ENCODE results near the gene BTC. TPM values are rescaled to one million over a fixed set of nuclear protein-coding genes. Genes with fewer than 3 reads are reported as not detected.
"Not testable (repeated sequence)": the region's sequence is repeated elsewhere in the genome, so short reads cannot be mapped to it uniquely, and the experiment has no call there.

The BTC gene
- total RNA-seq, 1 donor from 2014 or later, result 0.25 TPM

GRCh38 chr4:74822603-74823002 lies 28.3 kb upstream of the BTC start:
- no peak overlapping the region for H3K4me3 ChIP-seq
- no peaks in the 10 kb centered on the region for H3K27me3 ChIP-seq (ENCODE audit: low read depth)
- intact Hi-C loops (cut with micrococcal nuclease), result no loop called here
- H3K27ac ChIP-seq (replicated peaks), result no peak overlapping the region
- no peaks in the 10 kb centered on the region for H3K4me1 ChIP-seq
- no peak for DNase-seq
- H3K9me3 ChIP-seq (replicated peaks), result no peaks in the 10 kb centered on the region
- TF ChIP-seq, protein P1, sequence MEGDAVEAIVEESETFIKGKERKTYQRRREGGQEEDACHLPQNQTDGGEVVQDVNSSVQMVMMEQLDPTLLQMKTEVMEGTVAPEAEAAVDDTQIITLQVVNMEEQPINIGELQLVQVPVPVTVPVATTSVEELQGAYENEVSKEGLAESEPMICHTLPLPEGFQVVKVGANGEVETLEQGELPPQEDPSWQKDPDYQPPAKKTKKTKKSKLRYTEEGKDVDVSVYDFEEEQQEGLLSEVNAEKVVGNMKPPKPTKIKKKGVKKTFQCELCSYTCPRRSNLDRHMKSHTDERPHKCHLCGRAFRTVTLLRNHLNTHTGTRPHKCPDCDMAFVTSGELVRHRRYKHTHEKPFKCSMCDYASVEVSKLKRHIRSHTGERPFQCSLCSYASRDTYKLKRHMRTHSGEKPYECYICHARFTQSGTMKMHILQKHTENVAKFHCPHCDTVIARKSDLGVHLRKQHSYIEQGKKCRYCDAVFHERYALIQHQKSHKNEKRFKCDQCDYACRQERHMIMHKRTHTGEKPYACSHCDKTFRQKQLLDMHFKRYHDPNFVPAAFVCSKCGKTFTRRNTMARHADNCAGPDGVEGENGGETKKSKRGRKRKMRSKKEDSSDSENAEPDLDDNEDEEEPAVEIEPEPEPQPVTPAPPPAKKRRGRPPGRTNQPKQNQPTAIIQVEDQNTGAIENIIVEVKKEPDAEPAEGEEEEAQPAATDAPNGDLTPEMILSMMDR (IDR thresholded peaks at IDR 0.05; ENCODE audit: borderline replicate concordance), result no peak
- no peaks in the 10 kb centered on the region for H3K36me3 ChIP-seq

GRCh38 chr4:74821541-74821940 lies 27.2 kb upstream of the BTC start:
- no peak overlapping the region for H3K4me3 ChIP-seq
- H3K4me1 ChIP-seq, result no peaks in the 10 kb centered on the region
- TF ChIP-seq, protein P1 (IDR thresholded peaks at IDR 0.05; ENCODE audit: borderline replicate concordance), result no peak
- no peak overlapping the region for H3K27ac ChIP-seq (replicated peaks)
- intact Hi-C loops (cut with micrococcal nuclease), result no loop called here
- no peaks in the 10 kb centered on the region for H3K9me3 ChIP-seq (replicated peaks)
- H3K27me3 ChIP-seq (ENCODE audit: low read depth), result no peaks in the 10 kb centered on the region
- no peaks in the 10 kb centered on the region for H3K36me3 ChIP-seq
- DNase-seq, result no peak

- TF ChIP-seq, protein P1 (IDR thresholded peaks at IDR 0.05; ENCODE audit: borderline replicate concordance), result no peak
- Histone ChIP-seq H3K9me3 (replicated peaks) (no peaks in the 10 kb centered on the region), H3K36me3 (no peaks in the 10 kb centered on the region), H3K4me3 (no peak overlapping the region), H3K27me3 (ENCODE audit: low read depth) (no peaks in the 10 kb centered on the region), H3K4me1 (no peaks in the 10 kb centered on the region), H3K27ac (replicated peaks) (no peak overlapping the region)
- no peak for DNase-seq
- intact Hi-C loops (cut with micrococcal nuclease), result no loop called here
Observed at GRCh38 chr4:74814052-74814451, 19.7 kb upstream of the BTC start.

DNA sequence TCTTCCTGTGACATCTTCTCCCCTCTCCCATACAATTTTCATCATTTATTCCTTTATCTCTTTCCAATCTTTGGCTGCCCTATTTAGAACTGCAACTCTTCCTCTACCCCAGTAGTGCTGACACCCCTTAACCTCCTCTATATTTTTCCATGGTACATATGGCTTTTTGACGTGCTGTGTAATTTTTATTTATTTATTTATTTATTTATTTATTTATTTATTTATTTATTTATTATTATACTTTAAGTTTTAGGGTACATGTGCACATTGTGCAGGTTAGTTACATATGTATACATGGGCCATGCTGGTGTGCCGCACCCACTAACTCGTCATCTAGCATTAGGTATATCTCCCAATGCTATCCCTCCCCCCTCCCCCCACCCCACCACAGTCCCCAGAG lies 17.7 kb upstream of the BTC start:
- H3K27me3 ChIP-seq (ENCODE audit: low read depth); H3K9me3 ChIP-seq (replicated peaks); H3K4me3 ChIP-seq; intact Hi-C loops (cut with micrococcal nuclease); H3K36me3 ChIP-seq; H3K4me1 ChIP-seq; H3K27ac ChIP-seq (replicated peaks); DNase-seq: not testable (repeated sequence)

- intact Hi-C loops (cut with micrococcal nuclease), result no loop called here
- Histone ChIP-seq H3K4me1 (no peaks in the 10 kb centered on the region), H3K27me3 (ENCODE audit: low read depth) (no peaks in the 10 kb centered on the region), H3K27ac (replicated peaks) (no peak overlapping the region), H3K36me3 (no peaks in the 10 kb centered on the region), H3K4me3 (no peak overlapping the region), H3K9me3 (replicated peaks) (no peaks in the 10 kb centered on the region)
- TF ChIP-seq, protein P1 (IDR thresholded peaks at IDR 0.05; ENCODE audit: borderline replicate concordance), result no peak
- no peak for DNase-seq
Observed at GRCh38 chr4:74805601-74806000, 11.3 kb upstream of the BTC start.

DNA sequence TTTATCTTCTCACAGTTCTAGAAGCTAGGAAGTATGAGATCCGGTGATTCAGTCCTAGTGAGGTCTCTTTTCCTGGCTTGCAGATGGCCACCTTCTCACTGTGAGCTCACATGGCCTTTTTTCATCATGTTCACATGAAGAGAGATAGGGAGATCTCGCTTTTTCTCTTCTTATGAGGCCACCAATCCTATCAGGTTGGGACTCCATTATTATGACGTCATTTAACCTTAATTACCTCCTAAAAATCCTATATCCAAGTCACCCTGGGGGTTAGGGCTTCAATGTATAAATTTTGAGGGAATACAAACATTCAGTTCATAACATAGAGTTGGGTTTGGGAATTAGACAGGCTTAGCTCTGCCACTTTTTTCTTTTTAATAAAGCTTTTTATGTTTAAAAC lies 6.0 kb upstream of the BTC start:
- Histone ChIP-seq H3K27me3 (ENCODE audit: low read depth) (peaks cover 8% of the 10 kb centered on the region), H3K4me3 (no peak overlapping the region), H3K9me3 (replicated peaks) (no peaks in the 10 kb centered on the region), H3K27ac (replicated peaks) (no peak overlapping the region), H3K4me1 (no peaks in the 10 kb centered on the region), H3K36me3 (no peaks in the 10 kb centered on the region)
- intact Hi-C loops (cut with micrococcal nuclease), result no loop called here
- TF ChIP-seq, protein P1 (IDR thresholded peaks at IDR 0.05; ENCODE audit: borderline replicate concordance), result no peak
- DNase-seq, result no peak

All from left ventricle myocardium inferior (tissue), 1 donor.